HEK293 (cell line): ENCODE results near the gene TGFB2.

Experiments used
- CTCF ChIA-PET: fragments of 350-600 bp; formaldehyde crosslinking; extraction: SDS; loops from one replicate; lab custom pipeline; 2021; ENCODE audit warnings: antibody characterized with exemption; lab: Yijun Ruan, JAX
- POLR2A ChIA-PET: fragments of 300-600 bp; formaldehyde crosslinking; extraction: SDS; loops from one replicate; lab custom pipeline; 2020; ENCODE audit warnings: antibody characterized with exemption, inconsistent platforms; lab: Yijun Ruan, JAX
- H3K27ac ChIP-seq: fragments of 200-500 bp; sonication (Bioruptor generic); 2 replicates; pipeline ENCODE4 v1.5.1; 2014; ENCODE audit warnings: low read depth, low read length, control low read depth, inconsistent platforms; ENCODE audit errors: extremely low read depth
- H3K36me3 ChIP-seq, 2 experiments: fragments of 200-500 bp in 1 of 2; sonication (Bioruptor generic) in 1 of 2; 1 replicate in 1 of 2; 2 replicates in 1 of 2; pipeline ENCODE4 v1.5.1; 2014 to 2017; ENCODE audit warnings: inconsistent platforms in 2 of 2, low read length in 2 of 2; ENCODE audit not compliant: control insufficient read depth in 2 of 2, insufficient read depth in 1 of 2
- H3K4me1 ChIP-seq: fragments of 200-500 bp; sonication (Bioruptor generic); 2 replicates; pipeline ENCODE4 v1.5.1; 2014; ENCODE audit warnings: mild to moderate bottlenecking, low read length, inconsistent platforms; ENCODE audit not compliant: control insufficient read depth, insufficient read depth
- H3K4me3 ChIP-seq: 2 replicates; pipeline ENCODE4 v1.5.1; 2011; ENCODE audit warnings: low read depth, mild to moderate bottlenecking, control low read depth, low read length, moderate library complexity
- H3K9me3 ChIP-seq: fragments of 200-500 bp; sonication (Bioruptor generic); 2 replicates; pipeline ENCODE4 v1.5.1; 2014; ENCODE audit warnings: low read depth, low read length, inconsistent platforms; ENCODE audit not compliant: control insufficient read depth, insufficient read depth
- EGR2 ChIP-seq: fragments of 450-650 bp; formaldehyde crosslinking; IDR thresholded peaks from 2 replicates; pipeline ENCODE4 v1.5.1; 2016; ENCODE audit warnings: low read depth, missing biosample characterization, missing genetic modification characterization
- FEZF1 ChIP-seq: fragments of 450-650 bp; formaldehyde crosslinking; IDR thresholded peaks from 2 replicates; pipeline ENCODE4 v1.5.1; 2016; ENCODE audit warnings: missing biosample characterization, missing genetic modification characterization
- MYNN ChIP-seq: fragments of 450-650 bp; formaldehyde crosslinking; IDR thresholded peaks from 2 replicates; pipeline ENCODE4 v1.5.1; 2016; ENCODE audit warnings: missing biosample characterization, missing genetic modification characterization, borderline replicate concordance
- PRDM1 ChIP-seq: fragments of 450-650 bp; formaldehyde crosslinking; IDR thresholded peaks from 2 replicates; pipeline ENCODE4; 2016; ENCODE audit warnings: missing biosample characterization, missing genetic modification characterization
- ZBTB17 ChIP-seq: fragments of 450-650 bp; formaldehyde crosslinking; IDR thresholded peaks from 2 replicates; pipeline ENCODE4 v1.5.1; 2016; ENCODE audit warnings: missing biosample characterization, missing genetic modification characterization
- ZEB2 ChIP-seq: fragments of 450-650 bp; formaldehyde crosslinking; IDR thresholded peaks from 2 replicates; pipeline ENCODE4 v1.5.1; 2016; ENCODE audit warnings: missing biosample characterization, missing genetic modification characterization
- ZFP37 ChIP-seq: fragments of 450-650 bp; formaldehyde crosslinking; IDR thresholded peaks from 2 replicates; pipeline ENCODE4 v1.5.1; 2016; ENCODE audit warnings: missing biosample characterization, missing genetic modification characterization
- ZFP41 ChIP-seq: fragments of 450-650 bp; formaldehyde crosslinking; IDR thresholded peaks from 2 replicates; pipeline ENCODE4 v1.5.1; 2016; ENCODE audit warnings: missing biosample characterization, missing genetic modification characterization, borderline replicate concordance
- ZNF184 ChIP-seq: fragments of 450-650 bp; IDR thresholded peaks from 2 replicates; pipeline ENCODE4 v1.5.1; 2018; ENCODE audit warnings: missing biosample characterization, mild to moderate bottlenecking, missing genetic modification characterization
- ZNF311 ChIP-seq: fragments of 450-650 bp; formaldehyde crosslinking; IDR thresholded peaks from 2 replicates; pipeline ENCODE4 v1.5.1; 2017; ENCODE audit warnings: missing biosample characterization, missing genetic modification characterization, borderline replicate concordance
- ZNF426 ChIP-seq: fragments of 450-650 bp; formaldehyde crosslinking; IDR thresholded peaks from 2 replicates; pipeline ENCODE4 v1.5.1; 2017; ENCODE audit warnings: missing biosample characterization, missing genetic modification characterization, mild to moderate bottlenecking, inconsistent platforms, moderate library complexity
- ZNF48 ChIP-seq: fragments of 450-650 bp; formaldehyde crosslinking; IDR thresholded peaks from 2 replicates; pipeline ENCODE4 v1.5.1; 2016; ENCODE audit warnings: missing biosample characterization, missing genetic modification characterization
- ZNF514 ChIP-seq: fragments of 450-650 bp; formaldehyde crosslinking; IDR thresholded peaks from 2 replicates; pipeline ENCODE4 v1.5.1; 2016; ENCODE audit warnings: missing biosample characterization, missing genetic modification characterization
- ZNF558 ChIP-seq: fragments of 450-650 bp; formaldehyde crosslinking; IDR thresholded peaks from 2 replicates; pipeline ENCODE4 v1.5.1; 2016; ENCODE audit warnings: missing biosample characterization, missing genetic modification characterization
- ZNF626 ChIP-seq: fragments of 450-650 bp; sonication (Bioruptor Pico); formaldehyde crosslinking; IDR thresholded peaks from 2 replicates; pipeline ENCODE4 v1.5.1; 2018; ENCODE audit warnings: missing biosample characterization, missing genetic modification characterization, inconsistent platforms
- ZNF707 ChIP-seq: fragments of 450-650 bp; formaldehyde crosslinking; IDR thresholded peaks from 2 replicates; pipeline ENCODE4 v1.5.1; 2016; ENCODE audit warnings: missing biosample characterization, missing genetic modification characterization
- ZNF768 ChIP-seq: fragments of 450-650 bp; formaldehyde crosslinking; IDR thresholded peaks from 2 replicates; pipeline ENCODE4 v1.5.1; 2018; ENCODE audit warnings: missing biosample characterization, mild to moderate bottlenecking, missing genetic modification characterization
- ZNF777 ChIP-seq: fragments of 450-650 bp; formaldehyde crosslinking; IDR thresholded peaks from 2 replicates; pipeline ENCODE4 v1.5.1; 2017; ENCODE audit warnings: missing biosample characterization, missing genetic modification characterization, borderline replicate concordance
- ZNF791 ChIP-seq: fragments of 450-650 bp; formaldehyde crosslinking; IDR thresholded peaks from 2 replicates; pipeline ENCODE4 v1.5.1; 2016; ENCODE audit warnings: missing biosample characterization, missing genetic modification characterization
- ZNF792 ChIP-seq: fragments of 450-650 bp; formaldehyde crosslinking; IDR thresholded peaks from 2 replicates; pipeline ENCODE4 v1.5.1; 2016; ENCODE audit warnings: missing biosample characterization, missing genetic modification characterization
- TF ChIP-seq, protein P1 (sequence below): fragments of 450-650 bp; formaldehyde crosslinking; IDR thresholded peaks from 2 replicates; pipeline ENCODE4; 2016; ENCODE audit warnings: missing biosample characterization, missing genetic modification characterization
- TF ChIP-seq, protein P2 (sequence below): fragments of 450-650 bp; formaldehyde crosslinking; IDR thresholded peaks from 2 replicates; pipeline ENCODE4 v1.5.1; 2017; ENCODE audit warnings: missing biosample characterization, missing genetic modification characterization
- TF ChIP-seq, protein P3 (sequence below): fragments of 450-650 bp; formaldehyde crosslinking; IDR thresholded peaks from 2 replicates; pipeline ENCODE4 v1.5.1; 2016; ENCODE audit warnings: missing biosample characterization, missing genetic modification characterization

TGFB2 gene

DNA sequence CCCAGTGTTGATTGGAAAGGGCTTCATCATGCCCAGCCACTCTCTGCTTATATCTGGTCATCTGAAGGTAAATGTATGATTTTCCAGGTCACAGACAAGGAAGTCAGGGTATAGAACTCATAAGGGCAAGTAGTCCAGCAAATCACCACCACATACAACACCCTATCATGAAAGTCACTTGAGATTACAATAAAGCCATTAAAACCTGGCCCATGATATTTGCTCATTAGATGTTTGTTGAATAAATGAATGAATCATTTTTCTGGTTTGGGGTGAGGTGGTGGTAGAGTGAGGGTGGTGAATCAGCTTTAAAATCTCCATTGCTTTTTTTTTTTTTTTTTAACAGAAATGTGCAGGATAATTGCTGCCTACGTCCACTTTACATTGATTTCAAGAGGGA lies 91.9 kb downstream of the TGFB2 start:
- Histone ChIP-seq H3K4me1 (no peaks in the 10 kb centered on the region), H3K9me3 (no peaks in the 10 kb centered on the region), H3K4me3 (no peak overlapping the region), H3K36me3 (no peaks in the 10 kb centered on the region), H3K27ac (no peak overlapping the region)
- ChIA-PET CTCF (no interaction called here), POLR2A (no interaction called here)
- TF ChIP-seq ZEB2 (tag by site-specific recombination) (no peak), ZNF777 (tag by site-specific recombination) (no peak), ZFP37 (tag by site-specific recombination) (no peak), ZNF626 (no peak)
- TF ChIP-seq, protein P1, sequence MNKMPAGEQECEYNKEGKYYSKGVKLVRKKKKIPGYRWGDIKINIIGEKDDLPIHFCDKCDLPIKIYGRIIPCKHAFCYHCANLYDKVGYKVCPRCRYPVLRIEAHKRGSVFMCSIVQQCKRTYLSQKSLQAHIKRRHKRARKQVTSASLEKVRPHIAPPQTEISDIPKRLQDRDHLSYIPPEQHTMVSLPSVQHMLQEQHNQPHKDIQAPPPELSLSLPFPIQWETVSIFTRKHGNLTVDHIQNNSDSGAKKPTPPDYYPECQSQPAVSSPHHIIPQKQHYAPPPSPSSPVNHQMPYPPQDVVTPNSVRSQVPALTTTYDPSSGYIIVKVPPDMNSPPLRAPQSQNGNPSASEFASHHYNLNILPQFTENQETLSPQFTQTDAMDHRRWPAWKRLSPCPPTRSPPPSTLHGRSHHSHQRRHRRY, result no peak

DNA sequence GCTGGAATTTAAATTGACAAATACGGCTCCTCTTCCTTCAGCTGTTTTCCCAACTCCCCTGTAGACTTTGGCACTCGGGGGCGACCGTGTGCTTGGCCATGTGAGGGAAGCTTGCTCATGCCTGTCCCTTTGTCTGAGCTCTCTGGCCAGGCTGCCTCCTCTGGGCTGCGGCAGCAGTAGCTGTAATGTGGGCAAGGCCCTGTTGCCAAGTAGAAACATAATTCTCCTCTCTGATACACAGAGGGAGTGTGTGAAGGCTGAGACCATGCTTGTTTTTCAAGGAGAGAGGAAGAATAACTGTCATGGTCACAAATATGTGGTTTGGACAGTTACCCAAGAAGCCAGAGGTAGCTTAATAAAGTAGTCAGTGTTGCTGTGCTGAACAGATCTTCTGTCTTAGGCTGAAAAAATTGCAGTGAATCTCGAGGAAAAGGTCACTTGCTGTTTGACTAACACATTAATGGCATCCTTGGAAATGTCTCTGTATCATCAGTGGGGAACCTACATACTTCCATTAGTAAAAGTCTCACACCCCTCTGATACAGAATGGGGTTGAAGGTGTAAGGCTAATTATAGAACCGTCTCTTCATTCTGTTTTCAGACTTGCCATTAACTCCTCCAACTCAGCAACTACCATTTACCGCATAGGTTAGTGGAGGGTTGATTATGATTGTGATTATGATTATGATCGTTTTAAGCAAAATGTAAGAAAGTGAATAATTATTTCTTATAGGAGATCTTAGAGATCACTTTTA lies 94.6 kb downstream of the TGFB2 start:
- no peaks in the 10 kb centered on the region for H3K4me1 ChIP-seq
- H3K27ac ChIP-seq, result no peak overlapping the region
- CTCF ChIA-PET, result no interaction called here
- no peak overlapping the region for H3K4me3 ChIP-seq
- no peaks in the 10 kb centered on the region for H3K9me3 ChIP-seq
- POLR2A ChIA-PET, result no interaction called here
- H3K36me3 ChIP-seq, result no peaks in the 10 kb centered on the region
- TF ChIP-seq MYNN (tag by site-specific recombination) (no peak), ZNF426 (no peak), ZNF184 (tag by site-specific recombination) (no peak), PRDM1 (tag by site-specific recombination) (no peak), EGR2 (tag by site-specific recombination) (no peak), ZNF707 (tag by site-specific recombination) (no peak), ZNF48 (tag by site-specific recombination) (no peak), ZNF791 (tag by site-specific recombination) (no peak), ZFP41 (tag by site-specific recombination) (no peak), ZNF558 (tag by site-specific recombination) (no peak), ZNF311 (tag by site-specific recombination) (no peak)
- TF ChIP-seq, protein P2, sequence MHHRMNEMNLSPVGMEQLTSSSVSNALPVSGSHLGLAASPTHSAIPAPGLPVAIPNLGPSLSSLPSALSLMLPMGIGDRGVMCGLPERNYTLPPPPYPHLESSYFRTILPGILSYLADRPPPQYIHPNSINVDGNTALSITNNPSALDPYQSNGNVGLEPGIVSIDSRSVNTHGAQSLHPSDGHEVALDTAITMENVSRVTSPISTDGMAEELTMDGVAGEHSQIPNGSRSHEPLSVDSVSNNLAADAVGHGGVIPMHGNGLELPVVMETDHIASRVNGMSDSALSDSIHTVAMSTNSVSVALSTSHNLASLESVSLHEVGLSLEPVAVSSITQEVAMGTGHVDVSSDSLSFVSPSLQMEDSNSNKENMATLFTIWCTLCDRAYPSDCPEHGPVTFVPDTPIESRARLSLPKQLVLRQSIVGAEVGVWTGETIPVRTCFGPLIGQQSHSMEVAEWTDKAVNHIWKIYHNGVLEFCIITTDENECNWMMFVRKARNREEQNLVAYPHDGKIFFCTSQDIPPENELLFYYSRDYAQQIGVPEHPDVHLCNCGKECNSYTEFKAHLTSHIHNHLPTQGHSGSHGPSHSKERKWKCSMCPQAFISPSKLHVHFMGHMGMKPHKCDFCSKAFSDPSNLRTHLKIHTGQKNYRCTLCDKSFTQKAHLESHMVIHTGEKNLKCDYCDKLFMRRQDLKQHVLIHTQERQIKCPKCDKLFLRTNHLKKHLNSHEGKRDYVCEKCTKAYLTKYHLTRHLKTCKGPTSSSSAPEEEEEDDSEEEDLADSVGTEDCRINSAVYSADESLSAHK (tag by site-specific recombination), result no peak
- TF ChIP-seq, all 188 proteins: peak for 0

DNA sequence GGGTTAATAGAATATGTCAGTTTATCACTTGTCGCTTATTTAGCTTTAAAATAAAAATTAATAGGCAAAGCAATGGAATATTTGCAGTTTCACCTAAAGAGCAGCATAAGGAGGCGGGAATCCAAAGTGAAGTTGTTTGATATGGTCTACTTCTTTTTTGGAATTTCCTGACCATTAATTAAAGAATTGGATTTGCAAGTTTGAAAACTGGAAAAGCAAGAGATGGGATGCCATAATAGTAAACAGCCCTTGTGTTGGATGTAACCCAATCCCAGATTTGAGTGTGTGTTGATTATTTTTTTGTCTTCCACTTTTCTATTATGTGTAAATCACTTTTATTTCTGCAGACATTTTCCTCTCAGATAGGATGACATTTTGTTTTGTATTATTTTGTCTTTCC lies 98.1 kb downstream of the TGFB2 start:
- TF ChIP-seq ZNF426, result no peak
- TF ChIP-seq, protein P3, sequence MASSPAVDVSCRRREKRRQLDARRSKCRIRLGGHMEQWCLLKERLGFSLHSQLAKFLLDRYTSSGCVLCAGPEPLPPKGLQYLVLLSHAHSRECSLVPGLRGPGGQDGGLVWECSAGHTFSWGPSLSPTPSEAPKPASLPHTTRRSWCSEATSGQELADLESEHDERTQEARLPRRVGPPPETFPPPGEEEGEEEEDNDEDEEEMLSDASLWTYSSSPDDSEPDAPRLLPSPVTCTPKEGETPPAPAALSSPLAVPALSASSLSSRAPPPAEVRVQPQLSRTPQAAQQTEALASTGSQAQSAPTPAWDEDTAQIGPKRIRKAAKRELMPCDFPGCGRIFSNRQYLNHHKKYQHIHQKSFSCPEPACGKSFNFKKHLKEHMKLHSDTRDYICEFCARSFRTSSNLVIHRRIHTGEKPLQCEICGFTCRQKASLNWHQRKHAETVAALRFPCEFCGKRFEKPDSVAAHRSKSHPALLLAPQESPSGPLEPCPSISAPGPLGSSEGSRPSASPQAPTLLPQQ (tag by site-specific recombination), result no peak
- TF ChIP-seq ZNF792, result no peak
- TF ChIP-seq ZNF768, result no peak
- TF ChIP-seq ZNF514, result no peak
- TF ChIP-seq FEZF1 (tag by site-specific recombination), result no peak
- no peak for TF ChIP-seq ZBTB17 (tag by site-specific recombination)
- no peaks in the 10 kb centered on the region for H3K36me3 ChIP-seq
- H3K4me1 ChIP-seq, result no peaks in the 10 kb centered on the region
- ChIA-PET POLR2A (no interaction called here), CTCF (interaction anchor here (0.9 kb wide), 1 partner anchor 10 kb away, joined by 3 read pairs; no protein-coding TSS in a partner anchor)
- no peaks in the 10 kb centered on the region for H3K9me3 ChIP-seq
- H3K4me3 ChIP-seq, result no peak overlapping the region
- H3K27ac ChIP-seq, result no peak overlapping the region
